Mesothelial cell of epicardium (in vitro differentiated cells): ENCODE data around the gene FAM98B. TPM values are rescaled to one million over a fixed set of nuclear protein-coding genes. Genes with fewer than 3 reads are reported as not detected.

Experiments
- DNase-seq, 2 experiments: peaks; one replicate each; pipeline ENCODE4 v3.0.0; 2021; ENCODE audit warnings: low spot score in 2 of 2; ENCODE audit not compliant: unreplicated experiment in 2 of 2
- H3K27ac Mint-ChIP-seq: 2 replicates; pipeline ENCODE4 v1.8.0; 2021; ENCODE audit warnings: mixed read lengths
- H3K27me3 Mint-ChIP-seq: 2 replicates; pipeline ENCODE4 v1.8.0; 2021; ENCODE audit warnings: low read depth, mixed read lengths
- H3K36me3 Mint-ChIP-seq: 2 replicates; pipeline ENCODE4 v1.8.0; 2021; ENCODE audit warnings: mixed read lengths
- H3K4me1 Mint-ChIP-seq: 2 replicates; pipeline ENCODE4 v1.8.0; 2021; ENCODE audit warnings: mixed read lengths
- H3K4me3 Mint-ChIP-seq: 2 replicates; pipeline ENCODE4 v1.8.0; 2021; ENCODE audit warnings: mild to moderate bottlenecking, moderate library complexity, mixed read lengths
- H3K9me3 Mint-ChIP-seq: 2 replicates; pipeline ENCODE4 v1.8.0; 2021; ENCODE audit warnings: mixed read lengths
- CTCF ChIP-seq: fragments of 200-600 bp; sonication (generic); IDR thresholded peaks from one replicate; pipeline ENCODE4 v1.5.0; 2021; ENCODE audit warnings: antibody characterized with exemption; ENCODE audit not compliant: unreplicated experiment
- total RNA-seq: library from RNA; stranded (reverse); gene quantifications from 3 replicates; pipeline ENCODE4 v1.2.1, GENCODE V29; 2021

FAM98B gene
- total RNA-seq, 1 donor from 2014 or later = 31.6 TPM

- no peak for DNase-seq
- TF ChIP-seq CTCF = no peak
- Mint-ChIP-seq H3K4me1 (no peaks in the 10 kb centered on the region), H3K4me3 (no peak overlapping the region), H3K27ac (no peak overlapping the region), H3K36me3 (no peaks in the 10 kb centered on the region), H3K27me3 (no peaks in the 10 kb centered on the region), H3K9me3 (no peaks in the 10 kb centered on the region)
Observed at GRCh38 chr15:38508647-38509046, 54.7 kb downstream of the FAM98B start.

GRCh38 chr15:38509152-38509551 is 55.2 kb downstream of the FAM98B start:
- Mint-ChIP-seq H3K36me3 (no peaks in the 10 kb centered on the region), H3K4me1 (no peaks in the 10 kb centered on the region), H3K9me3 (no peaks in the 10 kb centered on the region), H3K27ac (no peak overlapping the region), H3K4me3 (no peak overlapping the region), H3K27me3 (no peaks in the 10 kb centered on the region)
- no peak for DNase-seq
- TF ChIP-seq CTCF = no peak

- H3K4me1 Mint-ChIP-seq = no peaks in the 10 kb centered on the region
- no peaks in the 10 kb centered on the region for H3K27me3 Mint-ChIP-seq
- no peaks in the 10 kb centered on the region for H3K9me3 Mint-ChIP-seq
- TF ChIP-seq CTCF = no peak
- H3K36me3 Mint-ChIP-seq = no peaks in the 10 kb centered on the region
- H3K4me3 Mint-ChIP-seq = no peak overlapping the region
- H3K27ac Mint-ChIP-seq = no peak overlapping the region
- DNase-seq = no peak
Observed at GRCh38 chr15:38512901-38513300, 59.0 kb downstream of the FAM98B start.

GRCh38 chr15:38514601-38515000 is 60.7 kb downstream of the FAM98B start:
- no peaks in the 10 kb centered on the region for H3K4me1 Mint-ChIP-seq

GRCh38 chr15:38516626-38517025 is 62.7 kb downstream of the FAM98B start:
- H3K9me3 Mint-ChIP-seq = no peaks in the 10 kb centered on the region

More at GRCh38 chr15:38514601-38515000, 60.7 kb downstream of the FAM98B start:
- Mint-ChIP-seq H3K27me3 (no peaks in the 10 kb centered on the region), H3K36me3 (no peaks in the 10 kb centered on the region), H3K9me3 (no peaks in the 10 kb centered on the region), H3K4me3 (no peak overlapping the region), H3K27ac (no peak overlapping the region)
- no peak for TF ChIP-seq CTCF
- no peak for DNase-seq

More at GRCh38 chr15:38516626-38517025, 62.7 kb downstream of the FAM98B start:
- no peak overlapping the region for H3K27ac Mint-ChIP-seq
- H3K4me1 Mint-ChIP-seq = no peaks in the 10 kb centered on the region
- no peak for DNase-seq
- no peak overlapping the region for H3K4me3 Mint-ChIP-seq
- H3K36me3 Mint-ChIP-seq = no peaks in the 10 kb centered on the region
- no peaks in the 10 kb centered on the region for H3K27me3 Mint-ChIP-seq
- no peak for TF ChIP-seq CTCF
